Keratinocyte (primary cell): ENCODE data around the gene TIMM10B.

Source experiments
- EZH2 ChIP-seq: IDR thresholded peaks from one replicate; pipeline ENCODE4 v1.6.1; 2012; ENCODE audit warnings: inconsistent platforms, mild to moderate bottlenecking, low read length, moderate library complexity
- TF ChIP-seq, protein P1 (sequence below), 3 experiments: IDR thresholded peaks in 1 of 3; conservative IDR thresholded peaks in 1 of 3; optimal IDR thresholded peaks in 1 of 3; 2 replicates in 2 of 3; 3 replicates in 1 of 3; pipeline versions ENCODE3 to v1.5.1; 2011; ENCODE audit warnings: low read length in 3 of 3, mild to moderate bottlenecking in 3 of 3, moderate library complexity in 2 of 3, control low read depth in 1 of 3, inconsistent platforms in 1 of 3; ENCODE audit not compliant: insufficient read depth in 2 of 3; ENCODE audit errors: extremely low read depth in 1 of 3

DNA sequence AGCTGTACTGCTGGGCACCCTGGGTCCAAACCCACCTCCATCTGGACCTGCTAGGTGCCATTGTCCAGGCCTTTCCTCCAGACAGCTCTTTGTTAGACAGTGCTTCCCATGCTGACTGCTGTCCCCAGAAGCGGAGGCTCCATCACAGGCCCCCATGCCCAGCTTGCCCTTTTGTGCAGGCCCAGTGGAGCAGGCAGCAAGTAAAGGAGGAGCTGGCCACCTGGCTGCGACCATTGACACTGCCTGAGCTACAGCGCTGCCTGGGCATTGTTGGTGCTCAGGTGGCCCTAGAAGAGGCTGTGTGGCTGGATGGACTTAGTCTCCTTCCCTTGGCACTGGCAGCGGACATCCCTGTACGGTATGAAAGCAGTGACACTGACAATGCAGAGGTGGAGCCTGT lies 17.2 kb downstream of the TIMM10B start:
- no peak for TF ChIP-seq EZH2
- TF ChIP-seq, protein P1, sequence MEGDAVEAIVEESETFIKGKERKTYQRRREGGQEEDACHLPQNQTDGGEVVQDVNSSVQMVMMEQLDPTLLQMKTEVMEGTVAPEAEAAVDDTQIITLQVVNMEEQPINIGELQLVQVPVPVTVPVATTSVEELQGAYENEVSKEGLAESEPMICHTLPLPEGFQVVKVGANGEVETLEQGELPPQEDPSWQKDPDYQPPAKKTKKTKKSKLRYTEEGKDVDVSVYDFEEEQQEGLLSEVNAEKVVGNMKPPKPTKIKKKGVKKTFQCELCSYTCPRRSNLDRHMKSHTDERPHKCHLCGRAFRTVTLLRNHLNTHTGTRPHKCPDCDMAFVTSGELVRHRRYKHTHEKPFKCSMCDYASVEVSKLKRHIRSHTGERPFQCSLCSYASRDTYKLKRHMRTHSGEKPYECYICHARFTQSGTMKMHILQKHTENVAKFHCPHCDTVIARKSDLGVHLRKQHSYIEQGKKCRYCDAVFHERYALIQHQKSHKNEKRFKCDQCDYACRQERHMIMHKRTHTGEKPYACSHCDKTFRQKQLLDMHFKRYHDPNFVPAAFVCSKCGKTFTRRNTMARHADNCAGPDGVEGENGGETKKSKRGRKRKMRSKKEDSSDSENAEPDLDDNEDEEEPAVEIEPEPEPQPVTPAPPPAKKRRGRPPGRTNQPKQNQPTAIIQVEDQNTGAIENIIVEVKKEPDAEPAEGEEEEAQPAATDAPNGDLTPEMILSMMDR (optimal IDR thresholded peaks at IDR 0.05 in 1 of 3, IDR thresholded peaks at IDR 0.05 in 1 of 3, conservative IDR thresholded peaks at IDR 0.05 in 1 of 3; ENCODE audit: extremely low read depth in 1 of 3, insufficient read depth in 2 of 3, low read length in 3 of 3): no peak
